Left renal pelvis (tissue), 4 donors: ENCODE data around the gene IL4. TPM values are rescaled to one million over a fixed set of nuclear protein-coding genes. Genes with fewer than 3 reads are reported as not detected.

Source experiments
- DNase-seq, 4 donors: peaks; one replicate each; pipeline ENCODE4 v3.0.0-alpha.2; 2013; ENCODE audit warnings: low read depth in 4 of 4, low spot score in 3 of 4
- polyA plus RNA-seq, 4 donors: library from polyadenylated mRNA; unstranded; fragments of 120-200 nt; gene quantifications; one replicate each; pipeline ENCODE4 v1.2.1, GENCODE V29; 2013; ENCODE audit not compliant: insufficient read length in 4 of 4

The IL4 gene
- polyA plus RNA-seq, 4 donors, result 0.46 TPM; not detected in 3

DNA sequence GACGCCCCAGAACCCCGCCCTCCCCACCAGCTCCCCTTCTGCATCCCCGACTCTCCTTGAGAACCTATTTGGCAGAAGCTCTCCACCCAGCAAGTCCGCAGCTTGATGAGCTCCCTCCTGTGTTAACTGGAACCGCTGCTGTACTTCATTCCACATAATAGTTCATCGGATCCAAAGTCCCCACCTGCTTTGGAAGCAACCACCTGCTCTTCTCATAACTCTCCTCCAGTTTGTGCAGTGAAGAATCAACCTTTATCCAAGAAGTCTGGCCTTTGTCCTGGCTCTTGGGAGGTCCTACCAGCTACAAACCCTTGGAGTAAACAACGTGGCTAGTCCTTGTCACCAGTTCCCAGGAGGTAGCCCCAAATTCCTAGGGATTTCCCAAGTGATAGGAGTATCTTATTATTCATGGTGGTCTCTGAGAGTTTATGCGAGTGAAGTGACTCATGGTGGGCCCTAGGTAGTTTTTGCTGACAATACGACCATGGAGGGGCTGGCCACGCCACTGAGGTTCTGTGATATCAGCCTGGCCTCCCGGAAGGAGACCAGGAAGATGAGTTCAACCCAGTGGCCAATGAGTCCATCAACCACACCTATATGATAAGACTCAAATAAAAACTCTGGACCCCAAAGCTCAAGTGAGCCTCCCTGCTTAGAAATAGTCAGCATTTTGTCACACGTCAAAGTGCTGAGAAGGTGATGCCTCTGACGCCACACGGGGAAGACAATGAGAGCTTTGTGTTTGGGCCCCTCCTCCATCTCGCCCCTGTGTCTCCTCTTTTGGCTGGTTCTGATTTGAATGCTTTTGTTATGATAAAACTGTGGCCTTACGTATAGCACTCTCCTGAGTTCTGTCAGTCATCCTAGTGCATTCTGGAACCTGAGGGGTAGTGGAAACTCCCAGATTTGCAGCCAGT lies 3.6 kb upstream of the IL4 start:
- DNase-seq, result no peak

GRCh38 chr5:132671000-132671399 lies 2.8 kb upstream of the IL4 start:
- no peak for DNase-seq

DNA sequence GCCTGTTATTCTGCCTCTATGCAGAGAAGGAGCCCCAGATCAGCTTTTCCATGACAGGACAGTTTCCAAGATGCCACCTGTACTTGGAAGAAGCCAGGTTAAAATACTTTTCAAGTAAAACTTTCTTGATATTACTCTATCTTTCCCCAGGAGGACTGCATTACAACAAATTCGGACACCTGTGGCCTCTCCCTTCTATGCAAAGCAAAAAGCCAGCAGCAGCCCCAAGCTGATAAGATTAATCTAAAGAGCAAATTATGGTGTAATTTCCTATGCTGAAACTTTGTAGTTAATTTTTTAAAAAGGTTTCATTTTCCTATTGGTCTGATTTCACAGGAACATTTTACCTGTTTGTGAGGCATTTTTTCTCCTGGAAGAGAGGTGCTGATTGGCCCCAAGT lies 301 bp upstream of the IL4 start:
- DNase-seq, result no peak

GRCh38 chr5:132674671-132675506 lies 1.1 kb downstream of the IL4 start:
- DNase-seq, result no peak

GRCh38 chr5:132675936-132676689 lies 2.3 kb downstream of the IL4 start:
- no peak for DNase-seq

DNA sequence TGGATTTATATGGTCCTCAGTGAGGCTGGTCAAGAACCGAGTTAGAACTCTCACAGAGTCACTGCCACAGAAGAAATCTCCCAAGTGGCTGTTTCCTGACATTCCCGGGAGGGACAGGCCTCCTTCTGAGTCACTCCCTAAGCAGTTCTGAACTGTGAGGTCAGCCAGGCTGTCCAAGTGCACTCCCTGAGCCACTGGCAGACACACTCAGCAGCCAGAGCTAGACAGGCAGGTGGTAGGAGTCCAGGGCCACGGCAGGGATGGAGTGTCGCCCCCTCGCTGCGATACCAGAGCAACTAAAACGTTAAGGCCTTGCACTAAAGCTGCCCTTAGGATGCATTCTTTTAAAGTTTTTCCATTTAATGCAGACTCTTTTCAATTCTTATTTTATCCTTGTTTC lies 3.4 kb downstream of the IL4 start:
- DNase-seq, result no peak

DNA sequence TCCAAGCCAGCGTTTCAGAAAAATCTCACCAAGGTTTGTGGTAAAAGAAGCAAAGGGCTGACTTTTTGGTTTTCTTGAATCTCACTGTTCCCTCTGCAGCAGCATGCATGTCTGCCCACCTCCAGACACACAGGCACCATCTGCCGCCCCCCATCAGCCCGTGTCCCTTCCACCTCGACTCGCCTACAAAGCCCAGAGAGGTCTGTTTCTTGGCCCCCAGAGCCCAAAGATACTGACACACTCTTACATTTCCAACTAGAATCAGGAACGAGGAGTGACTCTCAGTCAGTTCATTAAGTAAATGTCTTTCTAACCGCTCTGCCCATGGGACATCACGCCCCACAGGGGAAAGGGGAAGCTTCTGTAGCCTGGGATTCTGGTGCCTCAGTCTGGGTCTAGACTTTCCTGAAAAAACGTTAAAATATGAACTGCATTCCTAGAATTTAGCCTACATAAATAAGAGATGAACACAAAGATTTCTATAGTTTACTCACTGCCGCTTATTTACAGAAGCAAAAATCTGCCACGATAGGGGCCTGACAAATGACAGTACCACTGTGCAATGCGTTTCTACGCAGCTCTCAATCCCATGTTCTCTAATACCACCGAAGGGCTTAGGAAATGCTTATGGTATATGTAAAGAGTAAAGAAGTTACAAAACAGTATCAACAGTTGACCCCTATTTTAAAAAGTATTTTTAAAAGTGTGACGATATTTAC lies 4.1 kb downstream of the IL4 start:
- DNase-seq, result no peak

GRCh38 chr5:132678735-132679134 lies 4.9 kb downstream of the IL4 start:
- no peak for DNase-seq

- DNase-seq, result no peak
These were observed 5.4 kb downstream of the IL4 start for GRCh38 chr5:132679166-132679565.

DNA sequence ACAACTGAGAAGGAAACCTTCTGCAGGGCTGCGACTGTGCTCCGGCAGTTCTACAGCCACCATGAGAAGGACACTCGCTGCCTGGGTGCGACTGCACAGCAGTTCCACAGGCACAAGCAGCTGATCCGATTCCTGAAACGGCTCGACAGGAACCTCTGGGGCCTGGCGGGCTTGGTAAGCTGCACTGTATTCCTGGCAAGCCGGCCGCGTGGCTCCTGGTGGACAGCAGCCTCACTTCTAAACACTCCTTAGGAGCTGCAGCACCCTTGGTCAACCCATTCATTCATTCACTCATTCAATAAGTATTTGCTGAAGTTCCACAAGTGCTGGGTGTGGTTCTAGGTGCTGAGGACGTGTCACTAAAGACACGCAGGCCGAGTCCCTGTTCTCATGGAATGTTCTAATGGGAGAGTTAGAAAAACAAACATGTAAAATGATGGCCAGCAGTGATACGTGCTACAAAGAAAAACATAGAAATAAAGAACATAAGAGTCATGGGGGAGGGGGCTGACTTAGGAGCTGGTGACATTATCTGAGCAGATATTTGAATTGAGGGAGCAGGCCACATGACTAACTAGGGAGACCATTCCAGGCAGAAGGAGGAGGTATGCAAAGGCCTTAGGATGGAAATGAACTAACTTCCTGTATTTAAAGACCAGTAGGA lies 6.1 kb downstream of the IL4 start:
- no peak for DNase-seq

GRCh38 chr5:132680780-132681475 lies 7.1 kb downstream of the IL4 start:
- no peak for DNase-seq

DNA sequence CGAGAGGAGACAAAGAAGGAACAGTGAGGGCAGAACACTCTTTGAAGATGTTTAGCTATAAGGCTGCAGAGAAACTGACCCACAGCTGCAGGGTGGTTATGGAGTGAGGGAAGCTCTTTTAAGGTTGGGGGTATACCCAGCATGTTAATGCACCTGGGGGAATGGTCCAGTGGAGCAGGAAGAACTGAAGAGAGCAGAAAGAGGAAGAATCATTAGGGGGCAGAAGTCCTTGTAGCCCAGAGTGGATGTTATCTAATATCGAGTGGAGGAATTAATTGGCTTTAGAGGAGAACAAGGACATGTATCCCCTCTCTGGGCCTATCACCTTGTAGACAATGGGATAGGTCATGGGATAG lies 7.7 kb downstream of the IL4 start:
- DNase-seq, result no peak

DNA sequence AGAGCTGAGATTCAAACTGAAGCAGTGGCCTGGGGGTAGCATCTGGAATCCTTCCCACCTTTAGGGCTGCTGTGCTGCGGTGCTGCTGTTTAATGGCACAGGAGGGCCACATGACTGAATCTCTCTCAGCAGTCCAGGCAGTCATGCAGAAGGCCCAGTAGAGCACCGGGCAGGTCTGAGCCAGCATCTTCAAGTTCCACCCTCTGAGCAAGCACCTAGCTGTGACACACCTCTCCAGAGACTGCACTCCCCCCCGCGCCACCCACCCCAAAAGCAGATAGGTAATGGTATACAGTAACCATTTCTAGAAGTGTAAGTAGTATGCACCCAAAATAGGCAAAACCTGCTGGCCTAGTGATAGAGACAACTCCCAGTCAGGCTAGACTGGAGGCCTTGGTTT lies 8.2 kb downstream of the IL4 start:
- DNase-seq, result no peak

DNA sequence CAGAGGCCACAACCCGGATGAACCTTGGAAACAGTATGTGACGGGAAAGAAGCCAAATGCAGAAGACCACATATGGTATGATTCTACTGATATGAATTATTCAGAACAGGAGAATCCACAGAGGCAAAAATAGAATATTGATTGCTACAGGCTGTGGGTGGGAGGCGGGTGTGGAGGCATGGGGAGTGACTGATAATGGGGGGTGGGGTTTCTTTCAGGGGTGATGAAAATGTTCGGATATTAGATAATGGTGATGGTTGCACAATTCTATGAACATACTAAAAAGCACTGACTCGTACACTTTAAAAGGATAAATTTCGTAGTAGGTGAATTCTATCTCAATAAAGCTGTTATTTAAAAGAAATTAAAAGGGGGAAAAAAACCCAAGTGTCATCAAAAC lies 10.7 kb downstream of the IL4 start:
- no peak for DNase-seq

GRCh38 chr5:132684922-132685720 lies 11.3 kb downstream of the IL4 start:
- no peak for DNase-seq

DNA sequence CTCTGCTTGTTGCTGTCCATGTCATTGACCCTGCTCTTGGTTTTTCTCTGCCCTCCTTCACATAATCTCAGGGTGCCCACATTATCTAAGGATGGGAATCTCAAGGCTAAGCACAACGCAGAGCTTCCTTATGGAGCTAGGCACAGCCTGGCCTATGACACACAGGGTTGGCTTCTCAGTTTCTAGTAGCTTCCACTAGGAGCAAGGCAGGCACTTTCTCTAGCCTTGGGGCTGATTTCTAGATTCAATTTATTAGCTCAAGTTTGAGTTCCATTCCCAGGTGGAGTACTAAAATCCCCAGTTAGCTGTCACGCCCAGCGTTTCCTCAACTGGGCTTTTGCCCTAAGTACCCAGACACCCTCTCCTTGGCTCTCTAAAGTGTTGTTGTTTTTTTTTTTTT lies 12.4 kb downstream of the IL4 start:
- DNase-seq, result no peak

DNA sequence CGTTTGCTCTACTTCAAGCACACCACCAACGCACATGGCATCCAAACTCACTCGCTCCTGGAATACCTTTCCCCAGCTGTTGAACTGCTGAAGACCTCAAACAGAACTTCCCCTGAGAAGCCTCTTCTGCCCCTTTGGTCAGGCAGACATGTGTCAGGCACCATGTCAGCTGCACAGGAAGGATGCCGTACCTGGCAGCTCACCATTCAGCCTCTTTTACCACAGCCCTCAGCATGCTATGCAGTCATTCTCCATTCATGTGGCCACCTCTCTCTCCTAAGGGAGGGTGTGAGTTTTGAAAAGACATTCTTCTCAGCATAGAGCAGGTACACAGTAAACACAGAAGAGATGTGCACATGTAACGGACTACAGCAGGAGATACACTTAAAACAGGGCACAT lies 14.2 kb downstream of the IL4 start:
- no peak for DNase-seq

- no peak for DNase-seq
These were observed 14.9 kb downstream of the IL4 start for GRCh38 chr5:132688536-132689339.
